Measurements from ENCODE around the gene PTPRT.

The PTPRT gene

DNA sequence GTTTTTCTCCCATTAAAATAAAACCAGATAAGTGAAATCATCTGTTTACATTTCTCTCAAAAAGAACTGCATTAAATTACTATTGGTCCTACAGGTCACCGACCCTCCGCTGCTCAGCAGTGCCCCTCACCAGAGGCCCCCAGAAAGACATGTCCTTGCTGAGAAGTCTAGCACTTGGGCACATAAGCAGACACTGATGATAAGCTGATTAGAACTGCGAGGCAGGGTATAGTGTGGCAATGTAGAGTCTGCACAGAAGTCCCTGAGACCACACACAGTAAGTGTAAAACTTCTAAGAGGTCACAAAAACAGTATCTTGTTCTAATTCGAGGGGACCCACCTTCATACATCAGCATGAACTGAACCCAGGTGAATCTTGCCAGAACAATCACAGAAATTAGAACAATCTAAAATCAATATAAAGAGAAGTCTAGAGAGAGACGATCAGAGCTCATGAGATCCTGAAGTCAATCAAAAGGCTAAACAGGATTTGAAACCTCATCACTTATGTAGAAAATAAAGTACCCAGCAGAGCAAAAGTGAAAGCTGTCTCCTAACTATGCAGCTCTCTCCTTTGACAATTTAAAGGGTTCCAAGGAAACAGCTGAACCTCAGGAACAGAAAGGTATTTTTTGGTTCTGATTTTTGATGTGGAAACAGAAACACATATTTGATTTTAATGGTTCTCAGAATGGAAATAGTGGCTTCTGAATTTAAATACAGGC lies 182.9 kb downstream of the PTPRT start:
- no peak for DNase-seq (ENCODE audit: low spot score)
- TF ChIP-seq, protein P1, sequence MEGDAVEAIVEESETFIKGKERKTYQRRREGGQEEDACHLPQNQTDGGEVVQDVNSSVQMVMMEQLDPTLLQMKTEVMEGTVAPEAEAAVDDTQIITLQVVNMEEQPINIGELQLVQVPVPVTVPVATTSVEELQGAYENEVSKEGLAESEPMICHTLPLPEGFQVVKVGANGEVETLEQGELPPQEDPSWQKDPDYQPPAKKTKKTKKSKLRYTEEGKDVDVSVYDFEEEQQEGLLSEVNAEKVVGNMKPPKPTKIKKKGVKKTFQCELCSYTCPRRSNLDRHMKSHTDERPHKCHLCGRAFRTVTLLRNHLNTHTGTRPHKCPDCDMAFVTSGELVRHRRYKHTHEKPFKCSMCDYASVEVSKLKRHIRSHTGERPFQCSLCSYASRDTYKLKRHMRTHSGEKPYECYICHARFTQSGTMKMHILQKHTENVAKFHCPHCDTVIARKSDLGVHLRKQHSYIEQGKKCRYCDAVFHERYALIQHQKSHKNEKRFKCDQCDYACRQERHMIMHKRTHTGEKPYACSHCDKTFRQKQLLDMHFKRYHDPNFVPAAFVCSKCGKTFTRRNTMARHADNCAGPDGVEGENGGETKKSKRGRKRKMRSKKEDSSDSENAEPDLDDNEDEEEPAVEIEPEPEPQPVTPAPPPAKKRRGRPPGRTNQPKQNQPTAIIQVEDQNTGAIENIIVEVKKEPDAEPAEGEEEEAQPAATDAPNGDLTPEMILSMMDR (IDR thresholded peaks at IDR 0.05; ENCODE audit: extremely low read depth, insufficient read depth, missing control alignments), result no peak
- in situ Hi-C loops (cut with MboI; ENCODE audit: low pct_unique_long_range_greater_than_20kb, low sequenced_read_pairs, unreplicated experiment), result no loop called here

DNA sequence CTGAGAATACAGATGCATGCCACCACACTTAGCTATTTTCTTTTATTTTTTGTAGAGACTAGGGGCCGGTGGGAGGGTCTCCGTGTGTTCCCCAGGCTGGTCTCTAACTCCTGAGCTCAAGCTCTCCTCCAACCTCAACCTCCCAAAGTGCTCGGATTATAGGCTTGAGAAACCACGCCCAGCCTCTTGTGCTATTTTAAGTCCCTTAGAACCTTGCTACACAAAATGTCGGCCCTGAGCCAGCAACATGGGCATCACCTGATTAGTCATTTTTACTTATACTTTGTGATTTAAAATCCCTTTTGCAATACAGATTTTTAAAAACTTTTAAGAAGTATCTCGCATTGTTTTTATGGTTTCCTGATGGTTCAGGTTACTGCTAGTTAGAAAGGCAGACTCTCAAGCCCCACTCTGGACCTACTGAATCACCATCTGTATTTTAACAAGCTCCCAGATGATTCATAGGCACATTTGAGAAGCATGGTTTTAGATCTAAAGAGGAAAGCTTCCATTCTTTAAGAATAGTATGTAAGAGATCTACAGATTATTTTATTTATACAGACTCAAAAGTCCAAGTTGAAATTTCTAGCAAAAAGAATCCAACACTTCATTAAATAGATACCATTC lies 186.3 kb downstream of the PTPRT start:
- TF ChIP-seq, protein P1 (IDR thresholded peaks at IDR 0.05; ENCODE audit: extremely low read depth, insufficient read depth, missing control alignments), result no peak

DNA sequence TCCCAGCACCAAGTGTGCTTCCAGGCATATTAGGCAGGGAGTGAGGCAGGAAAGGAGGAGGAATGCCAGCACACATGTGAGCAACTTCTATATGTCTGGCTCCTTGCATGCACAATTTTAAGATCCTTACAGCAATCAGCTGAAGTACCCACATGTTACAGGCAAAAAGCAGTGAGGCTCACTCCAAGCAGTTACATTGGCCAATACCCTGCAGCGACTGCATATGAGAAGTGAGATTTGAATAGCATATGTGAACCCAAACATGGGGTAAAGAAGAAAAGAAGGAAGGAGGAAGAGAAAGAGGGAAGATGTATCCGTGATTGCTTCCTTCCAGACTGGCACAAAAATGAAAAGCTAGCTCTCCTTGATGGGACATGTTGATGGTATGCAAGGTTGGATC lies 193.6 kb downstream of the PTPRT start:
- TF ChIP-seq, protein P1 (IDR thresholded peaks at IDR 0.05; ENCODE audit: extremely low read depth, insufficient read depth, missing control alignments), result no peak
- in situ Hi-C loops (cut with MboI; ENCODE audit: low pct_unique_long_range_greater_than_20kb, low sequenced_read_pairs, unreplicated experiment), result no loop called here
- DNase-seq (ENCODE audit: low spot score), result no peak

More for the DNA sequence above, 186.3 kb downstream of the PTPRT start:
- no peak for DNase-seq (ENCODE audit: low spot score)
- in situ Hi-C loops (cut with MboI; ENCODE audit: low pct_unique_long_range_greater_than_20kb, low sequenced_read_pairs, unreplicated experiment), result no loop called here

DNA sequence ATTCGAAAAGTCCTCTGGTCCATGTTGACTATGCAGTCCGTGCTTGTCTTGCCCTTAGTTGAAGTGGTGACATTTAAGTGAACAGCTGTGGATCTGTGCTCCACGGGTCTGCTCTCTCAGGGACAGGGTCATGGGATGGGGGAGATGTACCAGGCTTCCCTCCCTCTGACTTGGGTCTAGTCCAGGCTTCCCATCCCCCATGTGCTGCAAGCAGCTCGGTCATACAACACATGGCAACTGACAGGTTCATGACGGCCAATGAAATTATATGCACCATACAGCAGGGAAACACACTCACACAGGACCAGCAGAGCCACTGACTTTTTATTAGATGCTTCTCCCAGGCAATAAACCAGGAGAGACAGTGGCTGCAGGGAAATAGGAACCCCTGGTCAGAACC lies 201.4 kb downstream of the PTPRT start:
- no peak for DNase-seq (ENCODE audit: low spot score)
- TF ChIP-seq, protein P1 (IDR thresholded peaks at IDR 0.05; ENCODE audit: extremely low read depth, insufficient read depth, missing control alignments), result no peak
- in situ Hi-C loops (cut with MboI; ENCODE audit: low pct_unique_long_range_greater_than_20kb, low sequenced_read_pairs, unreplicated experiment), result no loop called here

DNA sequence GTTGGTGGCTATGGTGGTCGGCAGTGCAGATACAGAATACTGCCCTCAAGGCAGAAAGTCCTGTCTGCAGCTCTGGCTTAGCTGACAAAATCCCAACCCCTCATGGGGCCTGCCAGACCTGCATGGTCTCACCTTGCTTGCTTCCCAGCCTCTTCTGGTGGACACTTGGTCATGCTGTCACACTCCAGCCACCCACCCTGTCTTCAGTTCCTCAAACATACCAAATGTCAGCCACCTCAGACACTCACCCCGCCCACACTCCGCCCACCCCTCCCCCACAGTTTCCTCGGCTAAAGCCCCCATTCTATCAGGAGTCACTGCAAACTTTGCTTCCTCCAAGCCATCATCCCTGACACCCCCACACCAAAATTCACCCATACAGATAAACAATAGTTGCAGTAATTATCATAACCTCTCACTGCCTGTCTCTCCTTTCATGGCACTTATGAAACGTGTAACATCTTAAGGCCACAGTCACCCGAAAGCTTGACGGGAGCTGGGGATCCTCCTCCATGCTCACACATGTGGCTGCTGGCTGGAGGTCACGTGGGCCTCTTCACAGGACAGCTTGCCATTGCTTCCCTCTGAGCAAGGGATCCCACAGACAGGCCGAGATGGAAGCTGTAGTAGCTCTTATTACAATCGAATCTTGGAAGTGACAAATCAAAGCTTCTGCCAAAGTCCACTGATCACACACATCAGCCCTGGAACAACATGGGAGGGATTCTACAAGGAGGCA lies 202.2 kb downstream of the PTPRT start:
- TF ChIP-seq, protein P1 (IDR thresholded peaks at IDR 0.05; ENCODE audit: extremely low read depth, insufficient read depth, missing control alignments), result no peak

DNA sequence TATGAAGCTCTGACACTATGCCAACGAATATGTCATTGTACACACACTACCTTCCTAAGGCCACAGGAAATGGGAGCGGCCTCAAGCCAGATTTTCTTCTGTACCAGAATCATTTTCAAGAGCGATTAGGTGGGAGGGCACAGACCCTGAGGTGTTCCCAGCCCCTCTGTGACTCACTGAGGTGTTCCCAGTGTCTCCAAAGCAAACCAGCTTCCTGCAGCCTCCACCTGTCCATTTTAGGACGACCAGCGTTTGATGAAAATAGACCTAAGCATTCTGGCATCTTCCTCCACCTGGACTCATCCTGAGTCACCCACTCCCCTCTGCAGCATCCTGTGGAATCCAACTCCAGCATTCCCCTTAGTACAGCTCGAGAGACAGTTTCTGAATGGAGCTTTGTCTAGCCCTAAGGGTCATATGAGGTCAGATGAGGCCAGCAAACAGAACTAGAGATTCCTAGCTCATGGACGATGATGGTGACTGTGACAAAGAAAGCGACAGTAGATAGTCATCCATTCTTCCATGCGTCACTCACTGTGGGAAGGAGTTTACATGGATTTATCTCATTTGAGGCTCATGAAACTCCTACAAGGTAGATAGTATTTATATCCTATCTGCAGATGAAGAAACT lies 203.4 kb downstream of the PTPRT start:
- DNase-seq (ENCODE audit: low spot score), result no peak
- in situ Hi-C loops (cut with MboI; ENCODE audit: low pct_unique_long_range_greater_than_20kb, low sequenced_read_pairs, unreplicated experiment), result no loop called here
- TF ChIP-seq, protein P1 (IDR thresholded peaks at IDR 0.05; ENCODE audit: extremely low read depth, insufficient read depth, missing control alignments), result no peak

More for the DNA sequence above, 202.2 kb downstream of the PTPRT start:
- no peak for DNase-seq (ENCODE audit: low spot score)
- in situ Hi-C loops (cut with MboI; ENCODE audit: low pct_unique_long_range_greater_than_20kb, low sequenced_read_pairs, unreplicated experiment), result no loop called here

Data from GM13977 (cell line).